Measurements from ENCODE around the gene ITPA. TPM values are rescaled to one million over a fixed set of nuclear protein-coding genes. Genes with fewer than 3 reads are reported as not detected.

The ITPA gene
- total and polyA plus RNA-seq, 2 donors (not counting 1 experiment from before 2014, with no cell fraction given): 55.5 to 65.6 TPM

DNA sequence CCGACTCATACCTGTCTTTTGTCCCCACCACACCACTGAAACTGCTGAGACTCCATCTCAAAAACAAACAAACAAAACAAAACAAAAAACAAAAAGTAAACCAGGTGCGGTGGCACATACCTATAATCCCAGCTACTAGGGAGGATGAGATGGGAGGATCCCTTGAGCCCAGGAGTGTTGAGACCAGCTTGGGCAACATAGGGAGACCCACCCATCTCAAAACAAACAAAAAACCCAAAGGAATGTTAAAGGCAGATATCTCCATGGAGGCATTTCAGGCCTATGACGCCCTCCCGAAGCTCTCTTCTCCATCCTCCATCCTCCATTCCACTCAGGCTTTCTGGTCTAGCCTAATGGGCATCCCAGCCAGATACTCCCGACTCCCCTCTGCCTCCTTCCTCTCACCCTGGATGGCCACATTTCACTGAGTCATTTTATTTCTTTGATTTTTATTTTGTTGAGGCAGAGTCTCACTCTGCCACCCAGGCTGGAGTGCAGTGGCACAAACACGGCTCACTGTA lies 32.9 kb downstream of the ITPA start:
- peaks cover 36% of the 10 kb centered on the region for H3K27me3 Mint-ChIP-seq
- peaks cover 0 to 43% (median 15%) of the 10 kb centered on the region in 4 experiments for H3K27me3 ChIP-seq (replicated peaks in 1 of 4; ENCODE audit: control extremely low read depth in 1 of 4, control insufficient read depth in 3 of 4, insufficient read depth in 4 of 4, low read length in 3 of 4)
- no peaks in the 10 kb centered on the region for H3K36me3 ChIP-seq (replicated peaks in 1 of 2; ENCODE audit: control extremely low read depth in 1 of 2, control insufficient read depth in 1 of 2, extremely low read depth in 1 of 2, insufficient read depth in 2 of 2, low read length in 1 of 2)
- H4K20me1 ChIP-seq (ENCODE audit: control insufficient read depth, insufficient read depth, low read length, poor library complexity, severe bottlenecking): no peaks in the 10 kb centered on the region
- no peak overlapping the region for H3K27ac ChIP-seq (ENCODE audit: low read length in 2 of 2)
- 49% methylated on average over 3 of the region's 6 CpGs for WGBS (ENCODE audit: insufficient coverage)
- no peak overlapping the region for H2AFZ ChIP-seq (ENCODE audit: insufficient read depth, low read depth, low read length, poor library complexity, severe bottlenecking)
- H3K4me3 Mint-ChIP-seq: peak overlapping the region; percentile 4
- H3K9me3 Mint-ChIP-seq (ENCODE audit: insufficient read depth): no peaks in the 10 kb centered on the region
- no peak overlapping the region for H3K27ac Mint-ChIP-seq
- no peak for ATAC-seq (ENCODE audit: low read depth)
- intact Hi-C loops (cut with micrococcal nuclease): no loop called here
- no peaks in the 10 kb centered on the region for H3K79me2 ChIP-seq (ENCODE audit: control insufficient read depth, insufficient read depth, low read length)
- no peak overlapping the region for H3K9ac ChIP-seq (ENCODE audit: low read length)
- CTCF ChIA-PET: interaction anchor here (0.7 kb wide), 1 partner anchor 159 kb away, joined by 3 read pairs; no protein-coding TSS in a partner anchor
- H3K4me1 Mint-ChIP-seq: peaks cover 14% of the 10 kb centered on the region
- no peak for DNase-seq
- H3K4me1 ChIP-seq (ENCODE audit: control insufficient read depth in 2 of 2, insufficient read depth in 2 of 2, low read length in 2 of 2): peaks cover 17 to 22% of the 10 kb centered on the region in 2 donors
- POLR2A ChIA-PET: interaction anchor here (0.7 kb wide), 1 partner anchor 564 kb away, joined by 3 read pairs; no protein-coding TSS in a partner anchor
- H3K4me2 ChIP-seq (replicated peaks; ENCODE audit: low read depth, low read length, poor library complexity, severe bottlenecking): no peak overlapping the region
- peaks cover 0 to 17% (median 0%) of the 10 kb centered on the region in 3 donors for H3K9me3 ChIP-seq (ENCODE audit: control extremely low read depth in 1 of 3, control insufficient read depth in 2 of 3, insufficient read depth in 1 of 3, low read length in 2 of 3)
- no peak overlapping the region for H3K4me3 ChIP-seq (ENCODE audit: control extremely low read depth in 1 of 5, extremely low read depth in 1 of 5, insufficient read depth in 1 of 5, low read depth in 2 of 5, low read length in 4 of 5)
- TF ChIP-seq EZH2 (IDR thresholded peaks at IDR 0.05; ENCODE audit: borderline replicate concordance, insufficient read depth, low read depth, low read length, poor library complexity, severe bottlenecking): no peak
- TF ChIP-seq, protein P1, sequence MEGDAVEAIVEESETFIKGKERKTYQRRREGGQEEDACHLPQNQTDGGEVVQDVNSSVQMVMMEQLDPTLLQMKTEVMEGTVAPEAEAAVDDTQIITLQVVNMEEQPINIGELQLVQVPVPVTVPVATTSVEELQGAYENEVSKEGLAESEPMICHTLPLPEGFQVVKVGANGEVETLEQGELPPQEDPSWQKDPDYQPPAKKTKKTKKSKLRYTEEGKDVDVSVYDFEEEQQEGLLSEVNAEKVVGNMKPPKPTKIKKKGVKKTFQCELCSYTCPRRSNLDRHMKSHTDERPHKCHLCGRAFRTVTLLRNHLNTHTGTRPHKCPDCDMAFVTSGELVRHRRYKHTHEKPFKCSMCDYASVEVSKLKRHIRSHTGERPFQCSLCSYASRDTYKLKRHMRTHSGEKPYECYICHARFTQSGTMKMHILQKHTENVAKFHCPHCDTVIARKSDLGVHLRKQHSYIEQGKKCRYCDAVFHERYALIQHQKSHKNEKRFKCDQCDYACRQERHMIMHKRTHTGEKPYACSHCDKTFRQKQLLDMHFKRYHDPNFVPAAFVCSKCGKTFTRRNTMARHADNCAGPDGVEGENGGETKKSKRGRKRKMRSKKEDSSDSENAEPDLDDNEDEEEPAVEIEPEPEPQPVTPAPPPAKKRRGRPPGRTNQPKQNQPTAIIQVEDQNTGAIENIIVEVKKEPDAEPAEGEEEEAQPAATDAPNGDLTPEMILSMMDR (IDR thresholded peaks at IDR 0.05): no peak

DNA sequence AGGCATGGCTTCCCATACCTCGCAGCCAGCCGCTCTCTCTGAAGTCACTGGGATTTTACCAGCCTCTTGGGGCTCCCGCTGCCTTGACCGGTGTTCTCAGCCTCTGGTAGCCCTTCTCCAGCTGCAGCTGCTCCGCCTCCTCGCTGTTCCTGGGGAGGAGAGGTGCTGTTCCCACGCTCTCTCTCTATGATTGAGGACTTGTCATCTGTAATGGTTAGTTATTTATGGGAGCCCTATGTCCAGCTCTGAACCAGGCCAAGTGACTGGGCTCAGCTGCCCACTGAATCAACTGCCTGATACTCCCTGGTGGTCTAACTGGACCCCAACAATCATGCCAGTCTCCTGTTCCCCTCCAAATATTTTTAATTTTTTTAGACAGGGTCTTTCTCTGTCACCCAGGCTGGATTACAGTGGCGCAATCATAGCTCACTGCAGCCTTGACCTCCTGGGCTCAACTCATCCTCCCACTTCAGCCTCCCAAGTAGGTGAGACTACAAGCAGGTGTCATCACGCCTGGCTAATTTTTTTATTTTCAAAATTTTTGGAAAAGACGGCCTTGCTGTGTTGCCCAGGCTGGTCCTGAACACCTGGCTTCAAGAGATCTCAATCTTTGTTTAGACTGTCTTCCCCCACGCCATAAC lies 34.5 kb downstream of the ITPA start:
- no peak for TF ChIP-seq EZH2 (IDR thresholded peaks at IDR 0.05; ENCODE audit: borderline replicate concordance, insufficient read depth, low read depth, low read length, poor library complexity, severe bottlenecking)
- TF ChIP-seq, protein P1 (IDR thresholded peaks at IDR 0.05): no peak
- Histone ChIP-seq H3K79me2 (ENCODE audit: control insufficient read depth, insufficient read depth, low read length) (no peaks in the 10 kb centered on the region), H4K20me1 (ENCODE audit: control insufficient read depth, insufficient read depth, low read length, poor library complexity, severe bottlenecking) (no peaks in the 10 kb centered on the region), H3K4me2 (replicated peaks; ENCODE audit: low read depth, low read length, poor library complexity, severe bottlenecking) (no peak overlapping the region), H3K9ac (ENCODE audit: low read length) (no peak overlapping the region), H3K27ac (ENCODE audit: low read length in 2 of 2) (no peak overlapping the region), H3K27me3 (replicated peaks in 1 of 4; ENCODE audit: control extremely low read depth in 1 of 4, control insufficient read depth in 3 of 4, insufficient read depth in 4 of 4, low read length in 3 of 4) (peaks cover 0 to 41% (median 12%) of the 10 kb centered on the region in 4 experiments), H3K4me1 (ENCODE audit: control insufficient read depth in 2 of 2, insufficient read depth in 2 of 2, low read length in 2 of 2) (peaks cover 15 to 20% of the 10 kb centered on the region in 2 donors), H3K9me3 (ENCODE audit: control extremely low read depth in 1 of 3, control insufficient read depth in 2 of 3, insufficient read depth in 1 of 3, low read length in 2 of 3) (peaks cover 0 to 12% (median 0%) of the 10 kb centered on the region in 3 donors), H2AFZ (ENCODE audit: insufficient read depth, low read depth, low read length, poor library complexity, severe bottlenecking) (no peak overlapping the region), H3K36me3 (replicated peaks in 1 of 2; ENCODE audit: control extremely low read depth in 1 of 2, control insufficient read depth in 1 of 2, extremely low read depth in 1 of 2, insufficient read depth in 2 of 2, low read length in 1 of 2) (no peaks in the 10 kb centered on the region), H3K4me3 (ENCODE audit: control extremely low read depth in 1 of 5, extremely low read depth in 1 of 5, insufficient read depth in 1 of 5, low read depth in 2 of 5, low read length in 4 of 5) (no peak overlapping the region)
- CTCF ChIA-PET: interaction anchor here (0.7 kb wide), 1 partner anchor 9 kb away, joined by 3 read pairs; no protein-coding TSS in a partner anchor
- Mint-ChIP-seq H3K4me3 (no peak overlapping the region), H3K4me1 (peaks cover 13% of the 10 kb centered on the region), H3K27me3 (peaks cover 37% of the 10 kb centered on the region), H3K27ac (no peak overlapping the region), H3K9me3 (ENCODE audit: insufficient read depth) (no peaks in the 10 kb centered on the region)
- intact Hi-C loops (cut with micrococcal nuclease): no loop called here
- POLR2A ChIA-PET: no interaction called here
- WGBS (ENCODE audit: insufficient coverage): 86% methylated on average over 8 of the region's 11 CpGs
- ATAC-seq (ENCODE audit: low read depth) (no peak), DNase-seq (no peak)

All from B cell (primary cell).